ENCODE results near the gene DMTF1. TPM values are rescaled to one million over a fixed set of nuclear protein-coding genes. Genes with fewer than 3 reads are reported as not detected.

Gene DMTF1
- total and polyA plus RNA-seq, 2 of the 4 experiments (the other 2 are of a cell fraction) = 59.0 to 69.0 TPM

- Histone ChIP-seq H3K18ac (ENCODE audit: low read depth, low read length) (no peak overlapping the region), H2AK5ac (ENCODE audit: low read depth, low read length) (no peak overlapping the region), H3K4ac (ENCODE audit: low read depth, low read length) (no peak overlapping the region), H4K5ac (ENCODE audit: low read depth, low read length) (no peak overlapping the region), H3K4me1 (ENCODE audit: control insufficient read depth, insufficient read depth, low read length) (peaks cover 6% of the 10 kb centered on the region), H3K79me1 (ENCODE audit: low read depth in 1 of 2, low read length in 2 of 2) (no peaks in the 10 kb centered on the region), H2AK9ac (replicated peaks; ENCODE audit: low read depth, low read length, poor library complexity) (no peak overlapping the region), H3K4me3 (ENCODE audit: insufficient read depth, low read depth, low read length) (no peak overlapping the region), H3K23ac (ENCODE audit: low read depth, low read length) (no peak overlapping the region), H4K20me1 (ENCODE audit: insufficient read depth, low read length) (no peaks in the 10 kb centered on the region), H3K9me3 (ENCODE audit: control insufficient read depth, insufficient read depth, low read length) (no peaks in the 10 kb centered on the region), H3K9me1 (ENCODE audit: insufficient read depth, low read length) (no peaks in the 10 kb centered on the region), H4K91ac (ENCODE audit: insufficient read depth, low read depth, low read length) (no peak overlapping the region), H2BK15ac (ENCODE audit: low read depth, low read length) (no peak overlapping the region), H3K4me2 (ENCODE audit: low read depth, low read length) (no peak overlapping the region), H3K27me3 (ENCODE audit: control insufficient read depth, insufficient read depth, low read length) (peaks cover 21% of the 10 kb centered on the region), H3K14ac (replicated peaks; ENCODE audit: low read depth, low read length) (no peak overlapping the region), H3K56ac (ENCODE audit: extremely low read depth, insufficient read depth, low read length) (no peak overlapping the region), H2BK120ac (ENCODE audit: low read depth, low read length) (no peak overlapping the region), H2AFZ (replicated peaks; ENCODE audit: low read length, poor library complexity) (no peak overlapping the region), H2BK20ac (ENCODE audit: low read depth, low read length) (no peak overlapping the region), H3K9ac (ENCODE audit: low read depth, low read length) (no peak overlapping the region), H3K27ac (ENCODE audit: insufficient read depth, low read length) (no peak overlapping the region), H3K36me3 (ENCODE audit: control insufficient read depth, insufficient read depth, low read length) (no peaks in the 10 kb centered on the region), H4K8ac (ENCODE audit: low read depth in 2 of 2, low read length in 2 of 2) (no peak overlapping the region), H2BK5ac (ENCODE audit: low read depth, low read length, poor library complexity, severe bottlenecking) (no peak overlapping the region)
- no peak for ATAC-seq (ENCODE audit: low read depth)
- no peak for TF ChIP-seq BHLHE40 (IDR thresholded peaks at IDR 0.05; ENCODE audit: low read depth, low read length)
- TF ChIP-seq CTCF (conservative IDR thresholded peaks at IDR 0.05; ENCODE audit: low read depth, low read length) = no peak
- TF ChIP-seq FOS (IDR thresholded peaks at IDR 0.05; ENCODE audit: low read depth, low read length) = no peak
- TF ChIP-seq SMC3 (IDR thresholded peaks at IDR 0.05; ENCODE audit: low read depth, low read length) = no peak
- TF ChIP-seq MXI1 (IDR thresholded peaks at IDR 0.05; ENCODE audit: borderline replicate concordance, low read depth, low read length) = no peak
- BruUV-seq (replicated peaks) = no TSS peak
- dilution Hi-C loops (cut with HindIII; ENCODE audit: low sequenced_read_pairs, unreplicated experiment) = no loop called here
- no CpG with 5 or more reads among the region's 7 CpGs for WGBS, 2 experiments (ENCODE audit: extremely low coverage in 2 of 2, insufficient read length in 1 of 2)
- CTCF ChIA-PET = no interaction called here
- in situ Hi-C loops (cut with MboI; ENCODE audit: low sequenced_read_pairs) = no loop called here
- intact Hi-C loops (cut with micrococcal nuclease) = no loop called here
- DNase-seq = no peak
- POLR2A ChIA-PET (ENCODE audit: unreplicated experiment) = interaction anchor here (0.6 kb wide), 1 partner anchor 11 kb away, joined by 3 read pairs; no protein-coding TSS in a partner anchor
Observed at GRCh38 chr7:87231258-87231657, 79.0 kb downstream of the DMTF1 start.

Measured in IMR-90 (cell line).